Activated naive CD4-positive, alpha-beta T cell treated with Interleukin-2 at 50 U/mL for 16 hours (primary cell): ENCODE measurements around the gene RASSF7.
"Not testable (repeated sequence)": the region's sequence is repeated elsewhere in the genome, so short reads cannot be mapped to it uniquely, and the experiment has no call there.

Source experiments
- DNase-seq: peaks from one replicate; pipeline ENCODE4 v3.0.0-alpha.2; 2020

The RASSF7 gene

GRCh38 chr11:567629-568292 lies 7.0 kb downstream of the RASSF7 start:
- DNase-seq, result no peak

GRCh38 chr11:568306-569157 lies 7.8 kb downstream of the RASSF7 start:
- DNase-seq, result peak; percentile 91

GRCh38 chr11:569158-569885 lies 8.6 kb downstream of the RASSF7 start:
- no peak for DNase-seq

GRCh38 chr11:571802-572185 lies 11.0 kb downstream of the RASSF7 start:
- DNase-seq, result no peak

GRCh38 chr11:573146-573759 lies 12.5 kb downstream of the RASSF7 start:
- no peak for DNase-seq

- not testable (repeated sequence) for DNase-seq
These were observed 13.3 kb downstream of the RASSF7 start for GRCh38 chr11:574031-574570.

GRCh38 chr11:574632-575312 lies 14.0 kb downstream of the RASSF7 start:
- DNase-seq, result peak; percentile 32

- no peak for DNase-seq
These were observed 14.7 kb downstream of the RASSF7 start for GRCh38 chr11:575313-575995.

- peak; percentile 93 for DNase-seq
These were observed 15.4 kb downstream of the RASSF7 start, which contains the start of gene PHRF1 for GRCh38 chr11:575996-576768. TSS of gene PHRF1 (plus strand) at chr11:576470. CDS start at chr11:581513, 5,043 bp downstream.

- DNase-seq, result no peak
These were observed 16.2 kb downstream of the RASSF7 start for GRCh38 chr11:576811-577610.

- no peak for DNase-seq
These were observed 16.8 kb downstream of the RASSF7 start for GRCh38 chr11:577611-577894.

- no peak for DNase-seq
These were observed 17.7 kb downstream of the RASSF7 start for GRCh38 chr11:578276-579035.

GRCh38 chr11:579830-580601 lies 19.2 kb downstream of the RASSF7 start:
- no peak for DNase-seq

GRCh38 chr11:581342-581741 lies 20.6 kb downstream of the RASSF7 start:
- DNase-seq, result no peak

GRCh38 chr11:581752-582151 lies 21.0 kb downstream of the RASSF7 start:
- no peak for DNase-seq

GRCh38 chr11:584287-584686 lies 23.5 kb downstream of the RASSF7 start:
- DNase-seq, result no peak

GRCh38 chr11:586376-587316 lies 25.9 kb downstream of the RASSF7 start:
- no peak for DNase-seq
